ENCODE measurements around the gene AP1G1.

GRCh38 chr16:71769222-71769621, 39.4 kb downstream of the AP1G1 start:
- TF ChIP-seq POLR2A (IDR thresholded peaks at IDR 0.05) (no peak), CTCF (IDR thresholded peaks at IDR 0.05) (no peak), POLR2AphosphoS5 (IDR thresholded peaks at IDR 0.05) (no peak)
